H9 (cell line): ENCODE measurements around the gene PCDHA11. TPM values are rescaled to one million over a fixed set of nuclear protein-coding genes. Genes with fewer than 3 reads are reported as not detected.

Experiments
- DNase-seq: peaks from one replicate; pipeline ENCODE4 v3.0.0-alpha.2; 2017
- H2AFZ ChIP-seq: one replicate; pipeline ENCODE4 v1.6.1; 2013; ENCODE audit warnings: mild to moderate bottlenecking, low read length, control low read depth, moderate library complexity
- H2AK5ac ChIP-seq: 2 replicates; pipeline ENCODE4 v1.6.1; 2013; ENCODE audit warnings: low read length, control low read depth, mixed read lengths; ENCODE audit not compliant: insufficient read length
- H2BK120ac ChIP-seq: one replicate; pipeline ENCODE4 v1.6.1; 2013; ENCODE audit warnings: low read depth, mild to moderate bottlenecking, low read length, control low read depth, inconsistent platforms; ENCODE audit not compliant: poor library complexity, severe bottlenecking
- H2BK12ac ChIP-seq: 2 replicates; pipeline ENCODE4 v1.6.1; 2013; ENCODE audit warnings: low read length, control low read depth, mixed read lengths, low read depth; ENCODE audit not compliant: insufficient read length
- H2BK15ac ChIP-seq: 2 replicates; pipeline ENCODE4 v1.6.1; 2013; ENCODE audit warnings: low read depth, low read length, control low read depth
- H2BK20ac ChIP-seq: one replicate; pipeline ENCODE4 v1.6.1; 2013; ENCODE audit warnings: low read depth, mild to moderate bottlenecking, low read length, control low read depth, inconsistent platforms; ENCODE audit not compliant: poor library complexity, severe bottlenecking
- H2BK5ac ChIP-seq: 2 replicates; pipeline ENCODE4 v1.6.1; 2013; ENCODE audit warnings: low read length, control low read depth, mixed read lengths; ENCODE audit not compliant: insufficient read length
- H3K14ac ChIP-seq: 2 replicates; pipeline ENCODE4 v1.6.1; 2013; ENCODE audit warnings: low read length, control low read depth; ENCODE audit not compliant: insufficient read depth
- H3K18ac ChIP-seq: 2 replicates; pipeline ENCODE4 v1.6.1; 2013; ENCODE audit warnings: low read depth, mild to moderate bottlenecking, mixed read lengths, low read length, control low read depth; ENCODE audit not compliant: insufficient read length
- H3K23ac ChIP-seq: 2 replicates; pipeline ENCODE4 v1.6.1; 2013; ENCODE audit warnings: low read length, control low read depth, mixed read lengths, low read depth; ENCODE audit not compliant: insufficient read length
- H3K23me2 ChIP-seq: 2 replicates; pipeline ENCODE4 v1.6.1; 2013; ENCODE audit warnings: low read depth, mild to moderate bottlenecking, mixed read lengths, low read length, control low read depth; ENCODE audit not compliant: insufficient read length, poor library complexity, severe bottlenecking
- H3K27ac ChIP-seq: 2 replicates; pipeline ENCODE4 v1.5.1; 2013; ENCODE audit warnings: low read length, control low read depth, mixed read lengths, low read depth; ENCODE audit not compliant: insufficient read length
- H3K27me3 ChIP-seq: 2 replicates; pipeline ENCODE4 v1.6.1; 2013; ENCODE audit warnings: low read length, control low read depth, inconsistent platforms; ENCODE audit not compliant: insufficient read depth
- H3K4ac ChIP-seq: 2 replicates; pipeline ENCODE4 v1.6.1; 2013; ENCODE audit warnings: low read depth, mild to moderate bottlenecking, control low read depth, inconsistent platforms, low read length, moderate library complexity
- H3K4me1 ChIP-seq: 2 replicates; pipeline ENCODE4 v1.6.1; 2013; ENCODE audit warnings: low read length, control low read depth, inconsistent platforms; ENCODE audit not compliant: insufficient read depth
- H3K4me2 ChIP-seq: 2 replicates; pipeline ENCODE4 v1.6.1; 2013; ENCODE audit warnings: low read length, control low read depth, mixed read lengths; ENCODE audit not compliant: insufficient read length, insufficient read depth
- H3K56ac ChIP-seq: 2 replicates; pipeline ENCODE4 v1.6.1; 2013; ENCODE audit warnings: low read depth, mild to moderate bottlenecking, mixed read lengths, low read length, control low read depth; ENCODE audit not compliant: insufficient read length
- H3K79me1 ChIP-seq: 2 replicates; pipeline ENCODE4 v1.6.1; 2013; ENCODE audit warnings: low read depth, mild to moderate bottlenecking, moderate library complexity, low read length, control low read depth, inconsistent platforms; ENCODE audit not compliant: insufficient read depth, poor library complexity, severe bottlenecking
- H3K79me2 ChIP-seq: 2 replicates; pipeline ENCODE4 v1.6.1; 2013; ENCODE audit warnings: low read length, control low read depth, inconsistent platforms; ENCODE audit not compliant: insufficient read depth
- H3K9ac ChIP-seq: 2 replicates; pipeline ENCODE4 v1.6.1; 2013; ENCODE audit warnings: low read length, control low read depth, mixed read lengths; ENCODE audit not compliant: insufficient read length; ENCODE audit errors: extremely low read depth
- H3K9me3 ChIP-seq: one replicate; pipeline ENCODE4 v1.6.1; 2013; ENCODE audit warnings: low read depth, low read length, inconsistent platforms; ENCODE audit not compliant: control insufficient read depth
- H3T11ph ChIP-seq: one replicate; pipeline ENCODE4 v1.6.1; 2013; ENCODE audit warnings: mild to moderate bottlenecking, low read length, control low read depth, inconsistent platforms
- H4K20me1 ChIP-seq: one replicate; pipeline ENCODE4 v1.6.1; 2013; ENCODE audit not compliant: control insufficient read depth, insufficient read length, insufficient read depth
- H4K5ac ChIP-seq: 2 replicates; pipeline ENCODE4 v1.6.1; 2013; ENCODE audit warnings: low read depth, mild to moderate bottlenecking, mixed read lengths, low read length, control low read depth; ENCODE audit not compliant: insufficient read length
- H4K8ac ChIP-seq: replicated peaks from 2 replicates; pipeline ENCODE4 v1.6.1; 2013; ENCODE audit warnings: low read length, control low read depth, mixed read lengths, low read depth; ENCODE audit not compliant: insufficient read length
- H4K91ac ChIP-seq: 2 replicates; pipeline ENCODE4 v1.6.1; 2013; ENCODE audit warnings: low read depth, mild to moderate bottlenecking, moderate library complexity, mixed read lengths, low read length, control low read depth; ENCODE audit not compliant: insufficient read length
- H3K27ac Mint-ChIP-seq, 3 experiments: 2 replicates in 2 of 3; 3 replicates in 1 of 3; pipeline ENCODE4 v1.8.0; 2020 to 2021; ENCODE audit warnings: mixed read lengths in 3 of 3, mild to moderate bottlenecking in 1 of 3, moderate library complexity in 1 of 3
- H3K27me3 Mint-ChIP-seq: 2 replicates; pipeline ENCODE4 v1.8.0; 2021; ENCODE audit warnings: low read depth, mild to moderate bottlenecking, moderate library complexity, mixed read lengths
- H3K36me3 Mint-ChIP-seq, 3 experiments: 2 replicates in 2 of 3; 3 replicates in 1 of 3; pipeline ENCODE4 v1.8.0; 2020 to 2021; ENCODE audit warnings: low read depth in 3 of 3, mixed read lengths in 3 of 3; ENCODE audit not compliant: insufficient read depth in 1 of 3
- H3K4me1 Mint-ChIP-seq, 2 experiments: 2 replicates each; pipeline ENCODE4 v1.8.0; 2020; ENCODE audit warnings: mixed read lengths in 2 of 2
- H3K4me3 Mint-ChIP-seq, 2 experiments: 2 replicates in 1 of 2; 3 replicates in 1 of 2; pipeline ENCODE4 v1.8.0; 2020 to 2021; ENCODE audit warnings: mild to moderate bottlenecking in 2 of 2, mixed read lengths in 2 of 2, moderate library complexity in 1 of 2
- H3K9me3 Mint-ChIP-seq, 2 experiments: 2 replicates in 1 of 2; 3 replicates in 1 of 2; pipeline ENCODE4 v1.8.0; 2020; ENCODE audit warnings: mild to moderate bottlenecking in 2 of 2, mixed read lengths in 2 of 2, moderate library complexity in 1 of 2
- CTCF ChIP-seq: fragments of 200-600 bp; sonication (generic); conservative IDR thresholded peaks from 3 replicates; pipeline ENCODE4 v1.8.0; 2021; ENCODE audit warnings: antibody characterized with exemption, mild to moderate bottlenecking
- WGBS: extraction: QIAGEN DNeasy Blood & Tissue Kit; methylation state at CpG from one replicate; pipeline ENCODE4 v1.1.7; 2013; ENCODE audit warnings: missing lambda C conversion rate, low lambda C conversion rate, mixed read lengths; ENCODE audit not compliant: insufficient read length; ENCODE audit errors: extremely low coverage; 5-methylcytosine and 5-hydroxymethylcytosine counted together
- total RNA-seq: library from RNA; stranded (reverse); gene quantifications from 2 replicates; pipeline ENCODE4 v1.2.1, GENCODE V29; 2021

Gene PCDHA11
- total RNA-seq, 1 experiment from 2014 or later: 6.3 TPM

GRCh38 chr5:140862441-140863295 lies 6.1 kb upstream of the PCDHA11 start:
- H3K36me3 Mint-ChIP-seq: peaks cover 35 to 48% (median 41%) of the 10 kb centered on the region in 3 experiments
- H2AK5ac ChIP-seq: no peak overlapping the region
- peaks cover 26 to 35% of the 10 kb centered on the region in 2 experiments for H3K9me3 Mint-ChIP-seq
- no peaks in the 10 kb centered on the region for H4K20me1 ChIP-seq
- H4K5ac ChIP-seq: no peak overlapping the region
- H3K23me2 ChIP-seq: no peaks in the 10 kb centered on the region
- no peak overlapping the region for H2BK15ac ChIP-seq
- no peak for DNase-seq
- no peak overlapping the region for H3K4ac ChIP-seq
- H3K9ac ChIP-seq: no peak overlapping the region
- H3K23ac ChIP-seq: no peak overlapping the region
- no peak overlapping the region for H2BK5ac ChIP-seq
- H3T11ph ChIP-seq: no peak overlapping the region
- H3K79me1 ChIP-seq: no peaks in the 10 kb centered on the region
- H3K27me3 ChIP-seq: no peaks in the 10 kb centered on the region
- H3K9me3 ChIP-seq: peaks cover 9% of the 10 kb centered on the region
- no peak overlapping the region for H3K4me2 ChIP-seq
- WGBS: no CpG with 5 or more reads among the region's 76 CpGs
- peaks cover 0 to 6% of the 10 kb centered on the region in 2 experiments; a peak in 1 of 4 replicates for H3K4me1 Mint-ChIP-seq
- no peak overlapping the region for H3K14ac ChIP-seq
- H4K91ac ChIP-seq: no peak overlapping the region
- H3K79me2 ChIP-seq: no peaks in the 10 kb centered on the region
- no peaks in the 10 kb centered on the region for H3K27me3 Mint-ChIP-seq
- no peak overlapping the region for H2BK120ac ChIP-seq
- H3K27ac ChIP-seq: no peak overlapping the region
- no peak overlapping the region for H2AFZ ChIP-seq
- H3K27ac Mint-ChIP-seq: no peak overlapping the region; a peak in 1 of 7 replicates
- H2BK12ac ChIP-seq: no peak overlapping the region
- no peak overlapping the region for H3K4me3 Mint-ChIP-seq
- no peaks in the 10 kb centered on the region for H3K4me1 ChIP-seq
- no peak overlapping the region for H3K56ac ChIP-seq
- TF ChIP-seq CTCF: no peak
- H2BK20ac ChIP-seq: no peak overlapping the region
- no peak overlapping the region for H4K8ac ChIP-seq
- H3K18ac ChIP-seq: no peak overlapping the region
